ENCODE results near the gene MRPS27. TPM values are rescaled to one million over a fixed set of nuclear protein-coding genes. Genes with fewer than 3 reads are reported as not detected.

Gene MRPS27
- total RNA-seq, 1 donor from 2014 or later, result 37.0 TPM

DNA sequence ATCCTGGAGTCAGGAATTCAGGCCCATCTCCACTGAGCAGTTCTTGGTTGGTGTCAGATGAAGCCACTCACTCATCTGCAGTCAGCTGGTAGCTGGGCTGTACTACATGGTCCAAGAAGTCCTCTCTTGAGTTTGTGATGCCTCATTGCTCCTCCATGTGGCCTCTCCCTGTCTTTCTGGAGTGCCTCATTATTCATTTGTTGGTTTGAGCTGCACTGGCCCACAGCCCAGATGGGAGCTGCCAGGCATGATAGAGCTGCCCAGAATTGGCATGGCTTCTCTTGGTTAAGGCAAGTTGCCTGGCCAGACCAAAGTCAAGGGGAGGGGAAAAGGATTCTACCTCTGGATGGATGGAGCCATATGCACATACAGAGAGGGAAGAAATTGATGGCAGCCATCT is 8.1 kb upstream of the MRPS27 start:
- Histone ChIP-seq H3K9me3 (ENCODE audit: insufficient read depth, low read depth, low read length) (no peaks in the 10 kb centered on the region), H3K79me2 (ENCODE audit: insufficient read depth, low read length) (no peaks in the 10 kb centered on the region), H3K9ac (ENCODE audit: low read length) (no peak overlapping the region), H3K4me2 (ENCODE audit: low read length) (no peak overlapping the region), H3K27ac (ENCODE audit: low read depth, low read length) (no peak overlapping the region), H3K36me3 (ENCODE audit: insufficient read depth, low read length) (peaks cover 5% of the 10 kb centered on the region), H3K27me3 (ENCODE audit: insufficient read depth, low read length) (no peaks in the 10 kb centered on the region), H4K20me1 (ENCODE audit: insufficient read depth, low read length) (no peaks in the 10 kb centered on the region), H3K4me3 (ENCODE audit: insufficient read depth, low read depth, low read length) (no peak overlapping the region), H3K4me1 (ENCODE audit: insufficient read depth, low read length) (peaks cover 18% of the 10 kb centered on the region), H2AFZ (ENCODE audit: low read depth, low read length) (no peak overlapping the region)
- Mint-ChIP-seq H3K9me3 (ENCODE audit: unreplicated experiment) (no peaks in the 10 kb centered on the region), H3K4me3 (ENCODE audit: unreplicated experiment) (no peak overlapping the region), H3K4me1 (ENCODE audit: low read depth, unreplicated experiment) (peaks cover 9% of the 10 kb centered on the region), H3K27ac (ENCODE audit: unreplicated experiment) (no peak overlapping the region), H3K27me3 (ENCODE audit: low read depth, unreplicated experiment) (no peaks in the 10 kb centered on the region), H3K36me3 (ENCODE audit: low read depth, unreplicated experiment) (peaks cover 23% of the 10 kb centered on the region)
- FAIRE-seq (no peak), DNase-seq (ENCODE audit: low read depth) (peak; percentile 66)
- TF ChIP-seq, protein P1, sequence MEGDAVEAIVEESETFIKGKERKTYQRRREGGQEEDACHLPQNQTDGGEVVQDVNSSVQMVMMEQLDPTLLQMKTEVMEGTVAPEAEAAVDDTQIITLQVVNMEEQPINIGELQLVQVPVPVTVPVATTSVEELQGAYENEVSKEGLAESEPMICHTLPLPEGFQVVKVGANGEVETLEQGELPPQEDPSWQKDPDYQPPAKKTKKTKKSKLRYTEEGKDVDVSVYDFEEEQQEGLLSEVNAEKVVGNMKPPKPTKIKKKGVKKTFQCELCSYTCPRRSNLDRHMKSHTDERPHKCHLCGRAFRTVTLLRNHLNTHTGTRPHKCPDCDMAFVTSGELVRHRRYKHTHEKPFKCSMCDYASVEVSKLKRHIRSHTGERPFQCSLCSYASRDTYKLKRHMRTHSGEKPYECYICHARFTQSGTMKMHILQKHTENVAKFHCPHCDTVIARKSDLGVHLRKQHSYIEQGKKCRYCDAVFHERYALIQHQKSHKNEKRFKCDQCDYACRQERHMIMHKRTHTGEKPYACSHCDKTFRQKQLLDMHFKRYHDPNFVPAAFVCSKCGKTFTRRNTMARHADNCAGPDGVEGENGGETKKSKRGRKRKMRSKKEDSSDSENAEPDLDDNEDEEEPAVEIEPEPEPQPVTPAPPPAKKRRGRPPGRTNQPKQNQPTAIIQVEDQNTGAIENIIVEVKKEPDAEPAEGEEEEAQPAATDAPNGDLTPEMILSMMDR (IDR thresholded peaks at IDR 0.05; ENCODE audit: insufficient read depth, low read depth, low read length), result no peak

DNA sequence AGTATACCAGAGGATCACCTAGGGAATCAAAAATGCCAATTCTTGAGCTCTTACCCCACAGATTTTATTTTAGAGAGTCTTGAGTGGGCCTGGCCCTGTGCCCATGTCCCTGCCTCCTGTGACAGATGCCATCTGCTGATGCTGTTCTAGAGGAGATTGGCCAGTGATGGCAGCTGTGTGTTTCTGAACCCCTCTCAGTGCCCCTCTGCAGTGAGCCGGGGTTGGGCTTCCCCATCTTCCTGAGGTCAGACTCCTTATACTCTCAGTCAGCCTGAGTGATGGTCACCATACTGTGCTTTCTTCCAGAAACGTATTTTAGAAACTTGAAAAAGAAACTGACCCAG is 6.2 kb upstream of the MRPS27 start:
- no peaks in the 10 kb centered on the region for H3K27me3 ChIP-seq (ENCODE audit: insufficient read depth, low read length)
- peak overlapping the region; percentile 14 for H3K9ac ChIP-seq (ENCODE audit: low read length)
- H3K27ac ChIP-seq (ENCODE audit: low read depth, low read length), result peak overlapping the region; percentile 63
- no peak overlapping the region for H3K27ac Mint-ChIP-seq (ENCODE audit: unreplicated experiment)
- peak overlapping the region; percentile 19 for H2AFZ ChIP-seq (ENCODE audit: low read depth, low read length)
- peaks cover under 1% of the 10 kb centered on the region for H3K79me2 ChIP-seq (ENCODE audit: insufficient read depth, low read length)
- H3K4me1 Mint-ChIP-seq (ENCODE audit: low read depth, unreplicated experiment), result peaks cover 9% of the 10 kb centered on the region
- H3K4me3 Mint-ChIP-seq (ENCODE audit: unreplicated experiment), result no peak overlapping the region
- H3K4me2 ChIP-seq (ENCODE audit: low read length), result peak overlapping the region; percentile 70
- no peaks in the 10 kb centered on the region for H4K20me1 ChIP-seq (ENCODE audit: insufficient read depth, low read length)
- peaks cover 21% of the 10 kb centered on the region for H3K4me1 ChIP-seq (ENCODE audit: insufficient read depth, low read length)
- peaks cover 22% of the 10 kb centered on the region for H3K36me3 Mint-ChIP-seq (ENCODE audit: low read depth, unreplicated experiment)
- H3K27me3 Mint-ChIP-seq (ENCODE audit: low read depth, unreplicated experiment), result no peaks in the 10 kb centered on the region
- no peak overlapping the region for H3K4me3 ChIP-seq (ENCODE audit: insufficient read depth, low read depth, low read length)
- no peak for FAIRE-seq
- peaks cover 5% of the 10 kb centered on the region for H3K36me3 ChIP-seq (ENCODE audit: insufficient read depth, low read length)
- no peaks in the 10 kb centered on the region for H3K9me3 ChIP-seq (ENCODE audit: insufficient read depth, low read depth, low read length)
- DNase-seq (ENCODE audit: low read depth), result no peak
- no peaks in the 10 kb centered on the region for H3K9me3 Mint-ChIP-seq (ENCODE audit: unreplicated experiment)
- no peak for TF ChIP-seq EZH2 (IDR thresholded peaks at IDR 0.05; ENCODE audit: insufficient read depth, low read length)
- TF ChIP-seq, protein P1 (IDR thresholded peaks at IDR 0.05; ENCODE audit: insufficient read depth, low read depth, low read length), result no peak

DNA sequence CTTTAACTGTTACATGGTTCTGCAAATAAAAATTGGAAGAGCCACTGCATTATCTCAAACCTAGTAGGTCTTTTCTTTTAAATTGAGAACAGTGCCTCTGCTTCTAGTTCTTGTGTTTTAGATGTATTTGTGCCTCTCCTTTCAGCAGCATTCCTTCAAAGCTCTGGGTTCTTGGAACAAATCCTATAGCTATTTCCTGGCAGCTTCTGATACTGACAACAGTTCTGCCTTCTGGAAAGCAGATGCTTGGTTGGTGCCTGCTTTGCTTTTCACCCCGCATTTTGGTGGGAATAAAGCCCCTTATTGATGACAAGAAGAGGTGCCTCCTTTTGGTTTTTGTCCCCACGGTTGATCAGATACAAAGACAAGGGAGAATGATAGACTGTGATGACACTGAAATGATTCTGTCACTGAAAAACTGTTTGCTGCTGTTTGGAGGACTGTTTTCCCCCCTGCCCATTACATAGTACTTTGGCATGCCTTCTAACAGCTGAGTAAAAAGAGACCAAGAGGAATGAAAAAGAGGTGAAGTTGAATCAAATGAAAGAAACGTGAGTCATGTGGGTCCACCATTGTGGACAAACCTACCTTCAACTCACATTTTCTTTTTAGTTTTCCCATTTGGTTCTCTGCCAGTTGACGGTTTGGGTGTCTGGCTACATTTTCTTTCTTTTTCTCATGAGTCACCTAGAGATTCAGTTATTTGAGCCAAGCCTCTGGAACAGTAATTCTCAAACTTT is 5.7 kb upstream of the MRPS27 start:
- H3K9me3 ChIP-seq (ENCODE audit: insufficient read depth, low read depth, low read length), result no peaks in the 10 kb centered on the region

More for the DNA sequence above, 5.7 kb upstream of the MRPS27 start:
- Mint-ChIP-seq H3K4me3 (ENCODE audit: unreplicated experiment) (no peak overlapping the region), H3K36me3 (ENCODE audit: low read depth, unreplicated experiment) (peaks cover 19% of the 10 kb centered on the region), H3K27me3 (ENCODE audit: low read depth, unreplicated experiment) (no peaks in the 10 kb centered on the region), H3K27ac (ENCODE audit: unreplicated experiment) (no peak overlapping the region), H3K9me3 (ENCODE audit: unreplicated experiment) (no peaks in the 10 kb centered on the region), H3K4me1 (ENCODE audit: low read depth, unreplicated experiment) (peaks cover 9% of the 10 kb centered on the region)
- H3K27me3 ChIP-seq (ENCODE audit: insufficient read depth, low read length), result no peaks in the 10 kb centered on the region
- no peaks in the 10 kb centered on the region for H4K20me1 ChIP-seq (ENCODE audit: insufficient read depth, low read length)
- TF ChIP-seq, protein P1 (IDR thresholded peaks at IDR 0.05; ENCODE audit: insufficient read depth, low read depth, low read length), result no peak
- TF ChIP-seq EZH2 (IDR thresholded peaks at IDR 0.05; ENCODE audit: insufficient read depth, low read length), result no peak
- peak overlapping the region; percentile 63 for H3K27ac ChIP-seq (ENCODE audit: low read depth, low read length)
- H2AFZ ChIP-seq (ENCODE audit: low read depth, low read length), result peak overlapping the region; percentile 19
- peak overlapping the region; percentile 2 for H3K4me3 ChIP-seq (ENCODE audit: insufficient read depth, low read depth, low read length)
- H3K4me2 ChIP-seq (ENCODE audit: low read length), result peak overlapping the region; percentile 70
- peaks cover 5% of the 10 kb centered on the region for H3K36me3 ChIP-seq (ENCODE audit: insufficient read depth, low read length)
- peaks cover 5% of the 10 kb centered on the region for H3K79me2 ChIP-seq (ENCODE audit: insufficient read depth, low read length)
- H3K4me1 ChIP-seq (ENCODE audit: insufficient read depth, low read length), result peaks cover 25% of the 10 kb centered on the region
- DNase-seq (ENCODE audit: low read depth), result peak; percentile 89
- peak overlapping the region; percentile 31 for H3K9ac ChIP-seq (ENCODE audit: low read length)
- peak; percentile 45 for FAIRE-seq
